ENCODE results near the gene DHRS3. TPM values are rescaled to one million over a fixed set of nuclear protein-coding genes. Genes with fewer than 3 reads are reported as not detected.

The DHRS3 gene
- total RNA-seq, 4 donors from 2014 or later: 73.3 to 86.9 (median 80.2) TPM

- H3K27ac ChIP-seq: no peak overlapping the region
- 90% methylated on average over 3 of the region's 3 CpGs for WGBS
- H3K36me3 ChIP-seq: no peaks in the 10 kb centered on the region
- H3K4me1 ChIP-seq: peaks cover 19% of the 10 kb centered on the region
- no peak overlapping the region for H3K4me3 ChIP-seq
- TF ChIP-seq POLR2AphosphoS5 (IDR thresholded peaks at IDR 0.05) (no peak), CTCF (IDR thresholded peaks at IDR 0.05) (no peak), EP300 (IDR thresholded peaks at IDR 0.05) (no peak), POLR2A (IDR thresholded peaks at IDR 0.05) (no peak)
- DNase-seq (ENCODE audit: low spot score in 2 of 2): no peak
- no peaks in the 10 kb centered on the region for H3K27me3 ChIP-seq
- peaks cover 3% of the 10 kb centered on the region for H3K9me3 ChIP-seq
Observed at GRCh38 chr1:12537906-12538461, 80.0 kb downstream of the DHRS3 start.

DNA sequence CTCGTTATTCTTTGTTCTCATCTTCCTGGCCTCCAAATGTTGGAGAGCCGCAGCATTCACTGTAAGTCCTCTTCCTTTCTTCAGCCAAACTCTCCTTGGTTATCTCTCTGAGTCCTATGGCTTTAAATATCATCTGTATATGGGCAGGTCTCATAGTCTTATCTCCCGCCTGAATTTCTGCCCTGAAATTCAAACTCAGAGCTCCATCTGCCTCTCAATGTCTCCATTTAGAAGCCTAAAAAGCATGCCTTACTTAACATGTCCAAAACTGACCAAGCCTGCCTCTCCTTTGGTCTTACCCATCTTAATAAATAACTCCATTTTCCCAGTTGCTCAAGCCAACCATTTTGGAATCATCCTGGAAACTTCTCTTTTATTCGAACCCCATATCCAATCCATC is 80.7 kb downstream of the DHRS3 start:
- H3K36me3 ChIP-seq: no peaks in the 10 kb centered on the region
- no peaks in the 10 kb centered on the region for H3K27me3 ChIP-seq
- no peak overlapping the region for H3K27ac ChIP-seq
- WGBS: 98% methylated on average over 4 of the region's 4 CpGs
- peaks cover 3% of the 10 kb centered on the region for H3K9me3 ChIP-seq
- H3K4me3 ChIP-seq: no peak overlapping the region
- peaks cover 17% of the 10 kb centered on the region for H3K4me1 ChIP-seq
- no peak for TF ChIP-seq POLR2A (IDR thresholded peaks at IDR 0.05)
- DNase-seq (ENCODE audit: low spot score in 2 of 2): no peak

DNA sequence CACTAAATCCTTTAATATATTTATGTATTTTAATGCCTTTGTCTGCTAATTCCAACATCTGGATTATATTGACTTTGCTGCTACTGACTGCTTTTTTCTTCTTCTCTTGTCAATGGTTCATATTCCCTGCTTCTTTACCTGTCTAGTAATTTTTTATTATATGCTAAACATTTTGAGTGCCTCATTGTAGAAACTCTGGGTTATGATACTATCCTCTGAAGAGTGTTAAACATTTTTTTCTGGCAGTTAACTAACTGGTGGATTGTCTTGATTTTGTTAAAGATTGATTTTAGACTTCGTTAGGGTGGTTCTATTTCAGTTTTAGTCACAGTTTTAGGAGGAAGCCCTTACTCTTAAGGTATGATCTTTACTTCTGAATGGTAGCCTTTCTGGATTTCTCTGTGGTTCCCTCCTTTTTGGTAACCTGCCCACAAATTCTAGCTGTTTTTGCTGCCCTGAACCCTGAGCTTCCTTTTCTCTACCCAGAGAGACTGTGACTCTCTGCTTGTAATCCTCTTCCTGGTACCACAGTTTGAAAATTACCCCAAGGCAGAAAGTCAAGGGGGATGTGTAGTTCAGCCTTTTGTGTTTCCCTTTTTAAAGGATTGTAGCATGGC is 81.9 kb downstream of the DHRS3 start:
- 88% methylated on average over 1 of the region's 1 CpG for WGBS
- TF ChIP-seq EP300 (IDR thresholded peaks at IDR 0.05) (no peak), POLR2AphosphoS5 (IDR thresholded peaks at IDR 0.05) (no peak), POLR2A (IDR thresholded peaks at IDR 0.05) (no peak), CTCF (IDR thresholded peaks at IDR 0.05) (no peak)
- no peak for DNase-seq (ENCODE audit: low spot score in 2 of 2)
- Histone ChIP-seq H3K27me3 (no peaks in the 10 kb centered on the region), H3K9me3 (peaks cover 3% of the 10 kb centered on the region), H3K4me3 (no peak overlapping the region), H3K4me1 (peaks cover 7% of the 10 kb centered on the region), H3K27ac (no peak overlapping the region), H3K36me3 (no peaks in the 10 kb centered on the region)

DNA sequence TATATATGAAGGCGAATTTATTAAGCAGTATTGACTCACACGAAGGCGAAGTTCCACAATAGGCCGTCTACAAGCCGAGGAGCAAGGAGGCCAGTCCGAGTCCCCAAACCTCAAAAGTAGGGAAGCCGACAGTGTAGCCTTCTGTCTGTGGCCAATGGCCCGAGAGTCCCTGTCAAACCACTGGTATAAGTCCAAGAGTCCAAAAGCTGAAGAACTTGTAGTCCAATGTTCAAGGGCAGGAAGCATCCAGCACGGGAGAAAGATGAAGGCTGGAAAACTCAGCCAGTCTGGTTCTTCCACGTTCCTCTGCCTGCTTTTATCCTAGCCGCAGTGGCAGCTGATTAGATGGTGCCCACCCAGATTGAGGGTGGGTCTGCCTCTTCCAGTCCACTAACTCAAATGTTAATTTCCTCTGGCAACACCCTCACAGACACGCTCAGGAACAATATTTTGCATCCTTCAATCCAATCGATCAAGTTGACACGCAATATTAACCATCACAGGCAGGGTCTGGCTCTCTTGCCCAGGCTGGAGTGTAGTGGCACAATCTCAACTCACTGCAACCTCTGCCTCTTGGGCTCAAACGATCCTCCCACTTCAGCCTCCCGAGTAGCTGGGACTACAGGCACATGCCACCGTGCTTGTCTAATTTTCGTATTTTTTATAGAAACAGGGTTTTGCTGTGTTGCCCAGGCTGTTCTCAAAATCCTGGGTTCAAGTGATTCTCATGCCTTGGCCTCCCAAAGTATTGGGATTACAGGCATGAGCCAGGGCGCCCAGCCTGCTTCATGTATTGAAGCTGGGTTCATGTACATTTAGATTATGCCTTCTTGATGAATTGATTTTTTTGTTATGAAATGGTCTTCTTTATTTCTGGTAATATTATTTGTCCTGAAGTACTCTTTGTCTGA is 85.3 kb downstream of the DHRS3 start:
- TF ChIP-seq POLR2A (IDR thresholded peaks at IDR 0.05): no peak
- TF ChIP-seq EP300 (IDR thresholded peaks at IDR 0.05): no peak
- no peak for TF ChIP-seq POLR2AphosphoS5 (IDR thresholded peaks at IDR 0.05)
- TF ChIP-seq CTCF (IDR thresholded peaks at IDR 0.05): no peak
- peaks cover 9% of the 10 kb centered on the region for H3K4me1 ChIP-seq
- H3K27ac ChIP-seq: no peak overlapping the region
- no peak overlapping the region for H3K4me3 ChIP-seq
- WGBS: 93% methylated on average over 19 of the region's 19 CpGs
- H3K27me3 ChIP-seq: no peaks in the 10 kb centered on the region
- no peak for DNase-seq (ENCODE audit: low spot score in 2 of 2)
- H3K36me3 ChIP-seq: no peaks in the 10 kb centered on the region
- H3K9me3 ChIP-seq: peaks cover 3% of the 10 kb centered on the region

DNA sequence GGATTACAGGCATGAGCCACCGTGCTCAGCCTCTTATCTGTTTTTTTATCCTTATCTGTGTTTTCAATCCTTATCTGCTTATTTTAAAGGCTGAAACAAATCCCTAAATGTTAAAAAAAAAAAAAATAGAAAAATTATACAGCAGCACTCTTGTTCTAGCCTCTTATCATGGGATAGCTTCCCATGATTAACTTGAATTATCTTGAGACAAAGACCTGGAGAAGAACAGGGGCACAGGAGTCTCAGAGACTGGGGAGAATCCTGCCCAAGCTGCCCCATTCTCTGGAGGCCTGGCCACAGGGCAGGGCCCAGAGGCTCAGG is 86.9 kb downstream of the DHRS3 start:
- H3K36me3 ChIP-seq: no peaks in the 10 kb centered on the region
- WGBS: 86% methylated on average over 1 of the region's 1 CpG
- H3K9me3 ChIP-seq: peaks cover under 1% of the 10 kb centered on the region
- H3K27me3 ChIP-seq: no peaks in the 10 kb centered on the region
- TF ChIP-seq EP300 (IDR thresholded peaks at IDR 0.05): no peak
- no peak for TF ChIP-seq POLR2A (IDR thresholded peaks at IDR 0.05)
- TF ChIP-seq POLR2AphosphoS5 (IDR thresholded peaks at IDR 0.05): no peak
- no peak for TF ChIP-seq CTCF (IDR thresholded peaks at IDR 0.05)
- H3K4me1 ChIP-seq: peaks cover 11% of the 10 kb centered on the region
- no peak overlapping the region for H3K27ac ChIP-seq
- no peak for DNase-seq (ENCODE audit: low spot score in 2 of 2)
- no peak overlapping the region for H3K4me3 ChIP-seq

Data from suprapubic skin (tissue), 4 donors.